HG03521 (cell line): ENCODE data around the gene C12orf76.

Experiments used
- ATAC-seq: cut with Tn5 transposase; IDR thresholded peaks from one replicate; pipeline ENCODE4 v1.9.1; 2021; ENCODE audit warnings: mild to moderate bottlenecking, moderate library complexity; ENCODE audit not compliant: unreplicated experiment

Gene C12orf76

GRCh38 chr12:109996483-109996853, 51.9 kb downstream of the C12orf76 start:
- no peak for ATAC-seq

- peak; percentile 62 for ATAC-seq
These were observed 52.4 kb downstream of the C12orf76 start, which contains the start of gene GIT2 for GRCh38 chr12:109995686-109996482. Gene GIT2, minus strand, starts transcription at chr12:109996368. Its CDS starts 144 bp downstream, at chr12:109996224.

- no peak for ATAC-seq
These were observed 53.0 kb downstream of the C12orf76 start for GRCh38 chr12:109995361-109995685.

GRCh38 chr12:109994401-109995175, 53.7 kb downstream of the C12orf76 start:
- no peak for ATAC-seq

GRCh38 chr12:109993091-109993490, 55.2 kb downstream of the C12orf76 start:
- ATAC-seq = no peak

- no peak for ATAC-seq
These were observed 56.7 kb downstream of the C12orf76 start for GRCh38 chr12:109991586-109991985.
